DND-41 (cell line): ENCODE measurements around the gene DNAJC17.

Source experiments
- ATAC-seq: fragments of 200-7000 bp; cut with Tn5 transposase; 3 replicates; pipeline ENCODE4 v1.9.1; 2021; ENCODE audit warnings: low read depth; ENCODE audit not compliant: insufficient read depth
- DNase-seq: peaks from one replicate; pipeline ENCODE4 v3.0.0-alpha.2; 2020
- H2AFZ ChIP-seq: 2 replicates; pipeline ENCODE4 v1.6.0; 2012; ENCODE audit warnings: low read depth, low read length
- H3K27ac ChIP-seq: 2 replicates; pipeline ENCODE4 v1.5.1; 2012; ENCODE audit warnings: low read length, inconsistent platforms
- H3K27me3 ChIP-seq: fragments of 200-600 bp; sonication (generic); 2 replicates; pipeline ENCODE4 v1.6.0; 2012; ENCODE audit warnings: low read length, mild to moderate bottlenecking, inconsistent platforms; ENCODE audit not compliant: insufficient read depth, poor library complexity
- H3K36me3 ChIP-seq: 2 replicates; pipeline ENCODE4 v1.5.1; 2012; ENCODE audit warnings: low read length, inconsistent platforms; ENCODE audit not compliant: insufficient read depth
- H3K4me1 ChIP-seq: 2 replicates; pipeline ENCODE4 v1.5.1; 2012; ENCODE audit warnings: mild to moderate bottlenecking, low read length; ENCODE audit not compliant: insufficient read depth
- H3K4me2 ChIP-seq: 2 replicates; pipeline ENCODE4 v1.6.0; 2012; ENCODE audit warnings: mild to moderate bottlenecking, moderate library complexity, low read length, inconsistent platforms; ENCODE audit not compliant: insufficient read depth
- H3K4me3 ChIP-seq, 2 experiments: fragments of 200-600 bp in 1 of 2; shearing (Covaris generic) in 1 of 2; 2 replicates each; pipeline ENCODE4 v1.5.1; 2012 to 2016; ENCODE audit warnings: inconsistent platforms in 2 of 2, low read length in 2 of 2, mild to moderate bottlenecking in 2 of 2, low read depth in 1 of 2, moderate library complexity in 1 of 2
- H3K79me2 ChIP-seq: 2 replicates; pipeline ENCODE4 v1.6.0; 2012; ENCODE audit warnings: low read length, inconsistent platforms; ENCODE audit not compliant: insufficient read depth
- H3K9ac ChIP-seq: 2 replicates; pipeline ENCODE4 v1.6.0; 2012; ENCODE audit warnings: low read depth, mild to moderate bottlenecking, inconsistent platforms, low read length, moderate library complexity
- H3K9me3 ChIP-seq: 2 replicates; pipeline ENCODE4 v1.5.1; 2012; ENCODE audit warnings: low read length, moderate library complexity, mild to moderate bottlenecking, inconsistent platforms; ENCODE audit not compliant: insufficient read depth, severe bottlenecking
- H4K20me1 ChIP-seq: 2 replicates; pipeline ENCODE4 v1.6.0; 2012; ENCODE audit warnings: low read length; ENCODE audit not compliant: insufficient read depth
- CTCF ChIP-seq: IDR thresholded peaks from 2 replicates; pipeline ENCODE4 v1.5.1; 2012; ENCODE audit warnings: borderline replicate concordance, low read length, moderate library complexity, mild to moderate bottlenecking; ENCODE audit not compliant: poor library complexity, severe bottlenecking; ENCODE audit errors: extremely low read depth
- EZH2 ChIP-seq: IDR thresholded peaks from 3 replicates; pipeline ENCODE4 v1.6.1; 2012; ENCODE audit warnings: borderline replicate concordance, low read depth, mild to moderate bottlenecking, moderate library complexity, low read length, inconsistent platforms; ENCODE audit not compliant: severe bottlenecking

Gene DNAJC17

GRCh38 chr15:40812721-40813425 lies 5.6 kb upstream of the DNAJC17 start:
- Histone ChIP-seq H3K4me3 (no peak overlapping the region), H4K20me1 (no peaks in the 10 kb centered on the region), H3K36me3 (peaks cover 39% of the 10 kb centered on the region), H3K9me3 (no peaks in the 10 kb centered on the region), H2AFZ (no peak overlapping the region), H3K9ac (no peak overlapping the region), H3K27ac (no peak overlapping the region), H3K4me2 (no peak overlapping the region), H3K79me2 (peaks cover 10% of the 10 kb centered on the region), H3K27me3 (no peaks in the 10 kb centered on the region), H3K4me1 (peaks cover 12% of the 10 kb centered on the region)
- no peak for DNase-seq
- no peak for ATAC-seq
- TF ChIP-seq EZH2, result no peak
- TF ChIP-seq CTCF, result no peak

GRCh38 chr15:40808861-40809450 lies 1.7 kb upstream of the DNAJC17 start:
- H3K4me3 ChIP-seq, result peak overlapping the region in 1 of 2 experiments; percentile 92; a peak in 1 of 4 replicates
- no peaks in the 10 kb centered on the region for H4K20me1 ChIP-seq
- H3K4me1 ChIP-seq, result peaks cover 25% of the 10 kb centered on the region
- peaks cover 31% of the 10 kb centered on the region for H3K79me2 ChIP-seq
- H3K9ac ChIP-seq, result peak overlapping the region; percentile 87; the same call in 1 of the 2 replicates
- peaks cover 34% of the 10 kb centered on the region for H3K36me3 ChIP-seq
- no peaks in the 10 kb centered on the region for H3K27me3 ChIP-seq
- ATAC-seq (no peak), DNase-seq (no peak)
- peak overlapping the region; percentile 88; the same call in 1 of the 2 replicates for H3K4me2 ChIP-seq
- H2AFZ ChIP-seq, result no peak overlapping the region
- H3K9me3 ChIP-seq, result no peaks in the 10 kb centered on the region
- TF ChIP-seq EZH2 (no peak), CTCF (no peak)
- no peak overlapping the region for H3K27ac ChIP-seq

- peak overlapping the region; percentile 87 for H3K9ac ChIP-seq
- peak overlapping the region; percentile 99 for H2AFZ ChIP-seq
- H3K4me2 ChIP-seq, result peak overlapping the region; percentile 88
- no peaks in the 10 kb centered on the region for H4K20me1 ChIP-seq
- ATAC-seq (no peak), DNase-seq (no peak)
- H3K79me2 ChIP-seq, result peaks cover 41% of the 10 kb centered on the region
- H3K4me1 ChIP-seq, result peaks cover 25% of the 10 kb centered on the region
- peak overlapping the region; percentile 77 to 92 for H3K4me3 ChIP-seq
- peaks cover 25% of the 10 kb centered on the region for H3K36me3 ChIP-seq
- peak overlapping the region; percentile 72 for H3K27ac ChIP-seq
- H3K9me3 ChIP-seq, result no peaks in the 10 kb centered on the region
- H3K27me3 ChIP-seq, result no peaks in the 10 kb centered on the region
- no peak for TF ChIP-seq EZH2
- TF ChIP-seq CTCF, result no peak
Observed at GRCh38 chr15:40807888-40808461, 702 bp upstream of the DNAJC17 start.
